ENCODE results near the gene ALDH3B1.

DNA sequence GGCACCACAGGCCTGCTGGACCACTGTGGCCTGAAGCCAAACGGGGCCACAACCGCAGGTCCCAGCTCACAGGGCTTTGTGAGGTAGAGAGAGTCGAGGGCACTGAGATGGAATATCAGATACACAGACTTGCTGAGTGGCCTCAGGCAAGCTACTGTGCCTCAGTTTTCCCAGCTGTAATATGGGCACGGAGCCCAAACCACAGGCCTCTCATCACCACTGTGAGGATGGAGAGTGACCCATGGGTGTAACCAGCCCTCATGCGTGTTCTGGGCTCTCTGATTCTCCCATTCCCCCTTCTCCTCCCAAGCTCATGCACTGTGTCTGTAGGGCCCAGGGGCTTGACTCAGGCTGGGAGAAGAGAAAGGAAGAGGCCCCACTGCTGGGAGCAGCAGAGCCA, 10.4 kb upstream of the ALDH3B1 start:
- TF ChIP-seq EZH2 (IDR thresholded peaks at IDR 0.05; ENCODE audit: borderline replicate concordance) (no peak), EZH2phosphoT487 (IDR thresholded peaks at IDR 0.05; ENCODE audit: low read depth, severe bottlenecking, unreplicated experiment) (no peak)
- TF ChIP-seq, protein P1, sequence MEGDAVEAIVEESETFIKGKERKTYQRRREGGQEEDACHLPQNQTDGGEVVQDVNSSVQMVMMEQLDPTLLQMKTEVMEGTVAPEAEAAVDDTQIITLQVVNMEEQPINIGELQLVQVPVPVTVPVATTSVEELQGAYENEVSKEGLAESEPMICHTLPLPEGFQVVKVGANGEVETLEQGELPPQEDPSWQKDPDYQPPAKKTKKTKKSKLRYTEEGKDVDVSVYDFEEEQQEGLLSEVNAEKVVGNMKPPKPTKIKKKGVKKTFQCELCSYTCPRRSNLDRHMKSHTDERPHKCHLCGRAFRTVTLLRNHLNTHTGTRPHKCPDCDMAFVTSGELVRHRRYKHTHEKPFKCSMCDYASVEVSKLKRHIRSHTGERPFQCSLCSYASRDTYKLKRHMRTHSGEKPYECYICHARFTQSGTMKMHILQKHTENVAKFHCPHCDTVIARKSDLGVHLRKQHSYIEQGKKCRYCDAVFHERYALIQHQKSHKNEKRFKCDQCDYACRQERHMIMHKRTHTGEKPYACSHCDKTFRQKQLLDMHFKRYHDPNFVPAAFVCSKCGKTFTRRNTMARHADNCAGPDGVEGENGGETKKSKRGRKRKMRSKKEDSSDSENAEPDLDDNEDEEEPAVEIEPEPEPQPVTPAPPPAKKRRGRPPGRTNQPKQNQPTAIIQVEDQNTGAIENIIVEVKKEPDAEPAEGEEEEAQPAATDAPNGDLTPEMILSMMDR (IDR thresholded peaks at IDR 0.05; ENCODE audit: poor library complexity) = no peak

Measured in hepatocyte (in vitro differentiated cells).